Keratinocyte (primary cell): ENCODE data around the gene FAM120A.

ENCODE experiments used
- CTCF ChIP-seq, 3 experiments: IDR thresholded peaks in 1 of 3; conservative IDR thresholded peaks in 1 of 3; optimal IDR thresholded peaks in 1 of 3; 2 replicates in 2 of 3; 3 replicates in 1 of 3; pipeline versions ENCODE3 to v1.5.1; 2011; ENCODE audit warnings: low read length in 3 of 3, mild to moderate bottlenecking in 3 of 3, moderate library complexity in 2 of 3, control low read depth in 1 of 3, inconsistent platforms in 1 of 3; ENCODE audit not compliant: insufficient read depth in 2 of 3; ENCODE audit errors: extremely low read depth in 1 of 3
- EZH2 ChIP-seq: IDR thresholded peaks from one replicate; pipeline ENCODE4 v1.6.1; 2012; ENCODE audit warnings: inconsistent platforms, mild to moderate bottlenecking, low read length, moderate library complexity

- no peak for TF ChIP-seq CTCF (optimal IDR thresholded peaks at IDR 0.05 in 1 of 3, IDR thresholded peaks at IDR 0.05 in 1 of 3, conservative IDR thresholded peaks at IDR 0.05 in 1 of 3; ENCODE audit: extremely low read depth in 1 of 3, insufficient read depth in 2 of 3, low read length in 3 of 3)
- no peak for TF ChIP-seq EZH2
Observed at GRCh38 chr9:93480262-93480661, 28.8 kb downstream of the FAM120A start.
